HepG2 (cell line): ENCODE measurements around the gene SLC4A5. TPM values are rescaled to one million over a fixed set of nuclear protein-coding genes. Genes with fewer than 3 reads are reported as not detected.

Experiments
- ATAC-seq: fragments of 200-7000 bp; cut with Tn5 transposase; 3 replicates; pipeline ENCODE4 v1.9.1; 2020; ENCODE audit warnings: mild to moderate bottlenecking, moderate library complexity
- BruUV-seq: library from RNA; stranded (reverse); fragments of 400-500 nt; replicated peaks from 2 replicates; lab custom pipeline; 2021; lab: Mats Ljungman, UMichigan
- CTCF ChIA-PET: fragments of 300-600 bp; formaldehyde crosslinking; extraction: SDS; loops from one replicate; lab custom pipeline; 2021; ENCODE audit warnings: low total read pairs, inconsistent platforms, low intra/inter-chr PET ratio; lab: Yijun Ruan, JAX
- POLR2A ChIA-PET: fragments of 350-600 bp; sonication (Branson Sonifier 250); formaldehyde crosslinking; loops from one replicate; lab custom pipeline; 2020; ENCODE audit warnings: antibody characterized with exemption, inconsistent platforms; lab: Yijun Ruan, JAX
- DNase-seq: peaks from one replicate; pipeline ENCODE4 v3.0.0-alpha.2; 2015; ENCODE audit warnings: low spot score
- FAIRE-seq: peaks from 3 replicates; lab custom pipeline; 2011; peaks lifted over from hg19 to GRCh38; lab: Jason Lieb, UNC
- H2AFZ ChIP-seq: one replicate; pipeline ENCODE4 v1.6.1; 2011; ENCODE audit warnings: low read length, inconsistent platforms
- H3K27ac ChIP-seq: fragments of 300-600 bp; 3 replicates; pipeline ENCODE4 v1.8.0; 2011; ENCODE audit warnings: mixed run types, mild to moderate bottlenecking, mixed read lengths, low read length, inconsistent platforms; ENCODE audit not compliant: insufficient read depth; ENCODE audit errors: extremely low read length
- H3K27me3 ChIP-seq, 2 experiments: fragments of 200-600 bp in 1 of 2; 2 replicates in 1 of 2; 3 replicates in 1 of 2; pipeline versions ENCODE4 v1.6.0 to v1.8.0; 2011; ENCODE audit warnings: low read length in 2 of 2, mild to moderate bottlenecking in 2 of 2, moderate library complexity in 2 of 2, inconsistent platforms in 1 of 2; ENCODE audit not compliant: insufficient read depth in 2 of 2, control insufficient read depth in 1 of 2
- H3K36me3 ChIP-seq, 2 experiments: fragments of 200-600 bp in 1 of 2; replicated peaks in 1 of 2; 2 replicates in 1 of 2; 3 replicates in 1 of 2; pipeline versions ENCODE4 v1.5.1 to v1.8.0; 2011; ENCODE audit warnings: low read length in 2 of 2, inconsistent platforms in 1 of 2; ENCODE audit not compliant: insufficient read depth in 2 of 2, control insufficient read depth in 1 of 2
- H3K4me1 ChIP-seq: 2 replicates; pipeline ENCODE4 v1.5.1; 2012; ENCODE audit warnings: low read length, inconsistent platforms; ENCODE audit not compliant: insufficient read depth
- H3K4me2 ChIP-seq: 2 replicates; pipeline ENCODE4 v1.6.0; 2011; ENCODE audit warnings: low read depth, low read length, inconsistent platforms
- H3K4me3 ChIP-seq, 3 experiments: fragments of 200-600 bp in 1 of 3; sonication (generic), shearing (Covaris generic) in 1 of 3; replicated peaks in 1 of 3; 2 replicates each; pipeline ENCODE4 v1.5.1; 2011 to 2016; ENCODE audit warnings: low read length in 3 of 3, inconsistent platforms in 2 of 3, low read depth in 2 of 3, mild to moderate bottlenecking in 2 of 3, control low read depth in 1 of 3, mixed read lengths in 1 of 3; ENCODE audit not compliant: insufficient read depth in 1 of 3
- H3K79me2 ChIP-seq: one replicate; pipeline ENCODE4 v1.6.1; 2011; ENCODE audit warnings: low read length, inconsistent platforms; ENCODE audit not compliant: insufficient read depth
- H3K9ac ChIP-seq: 2 replicates; pipeline ENCODE4 v1.6.0; 2011; ENCODE audit warnings: mild to moderate bottlenecking, low read depth, low read length, inconsistent platforms; ENCODE audit not compliant: insufficient read depth
- H3K9me3 ChIP-seq: 2 replicates; pipeline ENCODE4 v1.5.1; 2012; ENCODE audit warnings: mild to moderate bottlenecking, low read length
- H4K20me1 ChIP-seq: 2 replicates; pipeline ENCODE4 v1.6.0; 2011; ENCODE audit warnings: inconsistent platforms, mild to moderate bottlenecking, low read length, moderate library complexity; ENCODE audit not compliant: insufficient read depth
- AKNA ChIP-seq: sonication (generic); formaldehyde crosslinking; IDR thresholded peaks from 2 replicates; pipeline ENCODE4 v1.4.0; 2020; ENCODE audit warnings: missing genetic modification reagents, borderline replicate concordance
- CHD2 ChIP-seq: IDR thresholded peaks from 2 replicates; pipeline ENCODE4 v1.6.1; 2011; ENCODE audit warnings: low read depth, low read length, improper control_type of control experiment
- CREB3 ChIP-seq: sonication (generic); formaldehyde crosslinking; IDR thresholded peaks from 2 replicates; pipeline ENCODE4 v1.5.0; 2020; ENCODE audit warnings: missing genetic modification reagents
- GFI1 ChIP-seq: sonication (generic); formaldehyde crosslinking; IDR thresholded peaks from 2 replicates; pipeline ENCODE4 v1.5.0; 2020; ENCODE audit warnings: missing genetic modification reagents, mild to moderate bottlenecking, borderline replicate concordance
- HES4 ChIP-seq: sonication (generic); formaldehyde crosslinking; IDR thresholded peaks from 2 replicates; pipeline ENCODE4 v1.9.0; 2021; ENCODE audit warnings: mild to moderate bottlenecking, missing genetic modification reagents, borderline replicate concordance
- HIVEP1 ChIP-seq: sonication (generic); formaldehyde crosslinking; IDR thresholded peaks from 2 replicates; pipeline ENCODE4 v1.4.0; 2020; ENCODE audit warnings: mild to moderate bottlenecking, missing genetic modification reagents
- HNRNPLL ChIP-seq: fragments of 200-400 bp; formaldehyde crosslinking; IDR thresholded peaks from 2 replicates; pipeline ENCODE4 v1.6.1; 2017; ENCODE audit warnings: mild to moderate bottlenecking, low read depth, low read length; ENCODE audit not compliant: poor library complexity, severe bottlenecking
- MYNN ChIP-seq: sonication (generic); formaldehyde crosslinking; IDR thresholded peaks from 2 replicates; pipeline ENCODE4 v1.4.0; 2020; ENCODE audit warnings: mild to moderate bottlenecking, low read depth, missing genetic modification reagents
- TFAP4 ChIP-seq: sonication (generic); IDR thresholded peaks from 2 replicates; pipeline ENCODE4 v1.6.1; 2016; ENCODE audit warnings: low read depth, borderline replicate concordance
- TRIM24 ChIP-seq: sonication (generic); formaldehyde crosslinking; IDR thresholded peaks from 2 replicates; pipeline ENCODE4 v1.8.0; 2022; ENCODE audit warnings: mild to moderate bottlenecking, missing genetic modification reagents
- XRCC5 ChIP-seq: fragments of 200-400 bp; formaldehyde crosslinking; optimal IDR thresholded peaks from 2 replicates; pipeline ENCODE3; 2017; ENCODE audit warnings: mild to moderate bottlenecking, low read length
- ZMAT3 ChIP-seq: sonication (generic); formaldehyde crosslinking; conservative IDR thresholded peaks from 2 replicates; pipeline ENCODE4 v1.7.0; 2021; ENCODE audit warnings: missing genetic modification reagents
- ZSCAN12 ChIP-seq: sonication (generic); formaldehyde crosslinking; IDR thresholded peaks from 2 replicates; pipeline ENCODE4 v1.9.0; 2021; ENCODE audit warnings: mild to moderate bottlenecking, missing genetic modification reagents
- ZSCAN25 ChIP-seq: sonication (generic); formaldehyde crosslinking; IDR thresholded peaks from 2 replicates; pipeline ENCODE4 v1.8.0; 2022; ENCODE audit warnings: mild to moderate bottlenecking, missing genetic modification reagents
- WGBS: methylation state at CpG from one replicate; pipeline ENCODE4 v1.1.6; 2017; ENCODE audit warnings: low lambda C conversion rate; 5-methylcytosine and 5-hydroxymethylcytosine counted together
- in situ Hi-C: cut with HindIII; loops from 2 replicates; pipeline ENCODE4 v1.10.0; 2017; ENCODE audit warnings: low pct_unique_long_range_greater_than_20kb; ENCODE audit not compliant: extremely low pct_ligation_motif_present
- intact Hi-C: fragments of 100-400 bp; cut with micrococcal nuclease; formaldehyde crosslinking; loops from one replicate; pipeline ENCODE4 v1.10.0; 2022; ENCODE audit not compliant: unreplicated experiment
- polyA plus RNA-seq, 8 experiments: library from polyadenylated mRNA; depleted of rRNA in 3 of 8; stranded (reverse) in 7 of 8; unstranded in 1 of 8; fragments of >200 nt; fragmentation: Illumina TruSeq in 4 of 8; extraction: Trizol in 4 of 8; gene quantifications; 2 replicates each; pipeline versions ENCODE4 v1.2.1 to v1.2.3, GENCODE V29; 2011 to 2016; ENCODE audit warnings: low read depth in 4 of 8, missing spikeins in 1 of 8, mixed read lengths in 1 of 8; ENCODE audit not compliant: insufficient read depth in 1 of 8
- total RNA-seq, 5 experiments: library from RNA; depleted of rRNA; stranded (reverse); fragments of >200 nt; fragmentation: Illumina TruSeq; extraction: Trizol; gene quantifications; 2 replicates each; pipeline ENCODE4 v1.2.3, GENCODE V29; 2016; ENCODE audit warnings: low read depth in 1 of 5

Gene SLC4A5
- total and polyA plus RNA-seq, 2 of the 13 experiments (the other 11 are each of a cell fraction or from before 2014, with no cell fraction given), result 0.50 TPM; not detected in 1

- 64% methylated on average over 4 of the region's 4 CpGs for WGBS
- CTCF ChIA-PET, result no interaction called here
Measured at GRCh38 chr2:74349889-74350288, 6.7 kb upstream of the SLC4A5 start.

More at GRCh38 chr2:74349889-74350288, 6.7 kb upstream of the SLC4A5 start:
- ATAC-seq, result no peak
- no peaks in the 10 kb centered on the region for H3K36me3 ChIP-seq
- TF ChIP-seq CHD2 (no peak), CREB3 (CRISPR knock-in tag) (no peak), MYNN (no peak), HNRNPLL (no peak), ZSCAN12 (CRISPR knock-in tag) (no peak), ZSCAN25 (CRISPR knock-in tag) (no peak), XRCC5 (no peak), ZMAT3 (CRISPR knock-in tag) (no peak), TRIM24 (no peak), AKNA (no peak), TFAP4 (no peak), HES4 (no peak), GFI1 (CRISPR knock-in tag) (no peak), HIVEP1 (no peak)
- POLR2A ChIA-PET, result no interaction called here
- no peaks in the 10 kb centered on the region for H3K79me2 ChIP-seq
- no peaks in the 10 kb centered on the region for H3K9me3 ChIP-seq
- intact Hi-C loops, result no loop called here
- H3K27me3 ChIP-seq, result no peaks in the 10 kb centered on the region; a peak in 1 of 5 replicates
- no peak overlapping the region for H3K27ac ChIP-seq
- H3K9ac ChIP-seq, result no peak overlapping the region
- H4K20me1 ChIP-seq, result no peaks in the 10 kb centered on the region
- no TSS peak for BruUV-seq
- no peak overlapping the region for H3K4me2 ChIP-seq
- no peaks in the 10 kb centered on the region for H3K4me1 ChIP-seq
- DNase-seq, result no peak
- FAIRE-seq, result no peak
- no peak overlapping the region for H3K4me3 ChIP-seq
- in situ Hi-C loops, result no loop called here
- no peak overlapping the region for H2AFZ ChIP-seq
